Endothelial cell of umbilical vein (primary cell): ENCODE measurements around the gene CRYZL1. TPM values are rescaled to one million over a fixed set of nuclear protein-coding genes. Genes with fewer than 3 reads are reported as not detected.

Source experiments
- BruUV-seq: library from RNA; stranded (reverse); fragments of 400-500 nt; replicated peaks from 2 replicates; lab custom pipeline; 2021; lab: Mats Ljungman, UMichigan
- CTCF ChIA-PET: fragments of 300-600, 350-600 bp; sonication (Branson Sonifier 250); formaldehyde crosslinking; loops from one replicate; lab custom pipeline; 2021; ENCODE audit warnings: antibody characterized with exemption, inconsistent platforms; lab: Charles Lee
- POLR2A ChIA-PET: fragments of 300-600, 350-600 bp; sonication (Branson Sonifier 250); formaldehyde crosslinking; loops from one replicate; lab custom pipeline; 2021; ENCODE audit warnings: antibody characterized with exemption, inconsistent platforms; lab: Charles Lee
- DNase-seq: peaks from one replicate; pipeline ENCODE4 v3.0.0-alpha.2; 2011; ENCODE audit warnings: low read depth, low spot score
- FAIRE-seq: peaks from 2 replicates; lab custom pipeline; 2011; peaks lifted over from hg19 to GRCh38; lab: Jason Lieb, UNC
- H2AFZ ChIP-seq: 2 replicates; pipeline ENCODE4 v1.6.0; 2012; ENCODE audit warnings: low read depth, low read length, control low read depth, inconsistent platforms
- H3K27ac ChIP-seq: 2 replicates; pipeline ENCODE4 v1.5.1; 2011; ENCODE audit warnings: low read depth, mild to moderate bottlenecking, control low read depth, low read length, moderate library complexity; ENCODE audit not compliant: insufficient read depth
- H3K27me3 ChIP-seq, 2 experiments: 2 replicates each; pipeline versions ENCODE4 v1.6.0 to v1.6.1; 2011; ENCODE audit warnings: low read length in 2 of 2, mixed read lengths in 1 of 2; ENCODE audit not compliant: control insufficient read depth in 2 of 2, insufficient read depth in 2 of 2
- H3K36me3 ChIP-seq, 2 experiments: 2 replicates in 1 of 2; 3 replicates in 1 of 2; pipeline ENCODE4 v1.5.1; 2011; ENCODE audit warnings: low read length in 2 of 2, mild to moderate bottlenecking in 1 of 2, moderate library complexity in 1 of 2; ENCODE audit not compliant: control insufficient read depth in 2 of 2, insufficient read depth in 2 of 2; ENCODE audit errors: extremely low read depth in 1 of 2
- H3K4me1 ChIP-seq: 3 replicates; pipeline ENCODE4 v1.5.1; 2011; ENCODE audit warnings: mild to moderate bottlenecking, low read length; ENCODE audit not compliant: control insufficient read depth, insufficient read depth; ENCODE audit errors: extremely low read depth
- H3K4me2 ChIP-seq: 2 replicates; pipeline ENCODE4 v1.6.1; 2011; ENCODE audit warnings: low read length, control low read depth, mixed read lengths; ENCODE audit not compliant: insufficient read depth
- H3K4me3 ChIP-seq, 3 experiments: fragments of 200-600 bp in 1 of 3; sonication (generic), shearing (Covaris generic) in 1 of 3; replicated peaks in 1 of 3; 2 replicates each; pipeline ENCODE4 v1.5.1; 2011 to 2016; ENCODE audit warnings: control low read depth in 3 of 3, low read length in 3 of 3, mild to moderate bottlenecking in 2 of 3, inconsistent platforms in 1 of 3, low read depth in 1 of 3, moderate library complexity in 1 of 3; ENCODE audit not compliant: insufficient read depth in 1 of 3
- H3K79me2 ChIP-seq: 2 replicates; pipeline ENCODE4 v1.6.0; 2012; ENCODE audit warnings: low read length, inconsistent platforms; ENCODE audit not compliant: control insufficient read depth, insufficient read depth
- H3K9ac ChIP-seq: replicated peaks from 2 replicates; pipeline ENCODE3; 2011; ENCODE audit warnings: low read length, control low read depth; ENCODE audit not compliant: insufficient read depth; ENCODE audit errors: extremely low read depth
- H3K9me1 ChIP-seq: replicated peaks from 3 replicates; pipeline ENCODE4 v1.6.0; 2011; ENCODE audit warnings: mild to moderate bottlenecking, low read length; ENCODE audit not compliant: control insufficient read depth, insufficient read depth; ENCODE audit errors: extremely low read depth
- H3K9me3 ChIP-seq: replicated peaks from 2 replicates; pipeline ENCODE4 v1.5.1; 2012; ENCODE audit warnings: low read length, inconsistent platforms; ENCODE audit not compliant: control insufficient read depth, insufficient read depth
- H4K20me1 ChIP-seq: replicated peaks from 2 replicates; pipeline ENCODE3; 2011; ENCODE audit warnings: mild to moderate bottlenecking, low read length; ENCODE audit not compliant: control insufficient read depth, insufficient read depth; ENCODE audit errors: extremely low read depth
- CTCF ChIP-seq, 2 donors: IDR thresholded peaks; 1 replicate in 1 of 2; 2 replicates in 1 of 2; pipeline ENCODE4 v1.5.1; 2011; ENCODE audit warnings: low read length in 2 of 2, mild to moderate bottlenecking in 2 of 2, moderate library complexity in 2 of 2, control low read depth in 1 of 2, inconsistent platforms in 1 of 2, low read depth in 1 of 2; ENCODE audit not compliant: insufficient read depth in 1 of 2; ENCODE audit errors: extremely low read depth in 1 of 2
- EZH2 ChIP-seq: IDR thresholded peaks from 2 replicates; pipeline ENCODE4 v1.6.1; 2012; ENCODE audit warnings: borderline replicate concordance, low read depth, mild to moderate bottlenecking, moderate library complexity, low read length, inconsistent platforms; ENCODE audit not compliant: severe bottlenecking
- FOS ChIP-seq: IDR thresholded peaks from 2 replicates; pipeline ENCODE4 v1.6.1; 2011; ENCODE audit warnings: mild to moderate bottlenecking, low read length, moderate library complexity, borderline replicate concordance; ENCODE audit not compliant: insufficient read depth
- GATA2 ChIP-seq: IDR thresholded peaks from 2 replicates; pipeline ENCODE4 v1.7.0; 2011; ENCODE audit warnings: low read depth, mild to moderate bottlenecking, moderate library complexity, mixed read lengths, low read length; ENCODE audit not compliant: insufficient read length, insufficient read depth
- JUN ChIP-seq: IDR thresholded peaks from 2 replicates; pipeline ENCODE4 v1.6.1; 2011; ENCODE audit warnings: borderline replicate concordance, low read depth; ENCODE audit not compliant: insufficient read length, insufficient read depth
- MYC ChIP-seq: IDR thresholded peaks from one replicate; pipeline ENCODE4 v1.6.1; 2011; ENCODE audit warnings: mild to moderate bottlenecking, low read depth, low read length
- POLR2A ChIP-seq: IDR thresholded peaks from 2 replicates; pipeline ENCODE4 v1.6.1; 2012; ENCODE audit warnings: low read depth, mild to moderate bottlenecking, control low read depth, low read length
- POLR2AphosphoS5 ChIP-seq: IDR thresholded peaks from 2 replicates; pipeline ENCODE4 v1.6.1; 2012; ENCODE audit warnings: low read depth, mild to moderate bottlenecking, control low read depth, low read length, moderate library complexity; ENCODE audit not compliant: insufficient read depth
- dilution Hi-C: fragments of 300-500 bp; cut with MboI; formaldehyde crosslinking; loops from one replicate; pipeline ENCODE4 v1.15.0; 2019; ENCODE audit warnings: low sequenced_read_pairs; ENCODE audit not compliant: extremely low pct_ligation_motif_present
- intact Hi-C: fragments of 100-400 bp; cut with micrococcal nuclease; formaldehyde crosslinking; loops from one replicate; pipeline ENCODE4 v1.10.0; 2022
- polyA plus RNA-seq, 4 experiments: library from polyadenylated mRNA; depleted of rRNA in 3 of 4; stranded (reverse) in 3 of 4; unstranded in 1 of 4; fragments of >200 nt; gene quantifications; 2 replicates each; pipeline versions ENCODE4 v1.2.1 to v1.2.3, GENCODE V29; 2011 to 2012; ENCODE audit warnings: missing spikeins in 1 of 4
- total RNA-seq: library from RNA; stranded (reverse); gene quantifications from 2 replicates; pipeline ENCODE4 v1.2.3, GENCODE V29; 2021
- TF ChIP-seq, protein P1 (sequence below): IDR thresholded peaks from 2 replicates; pipeline ENCODE4 v1.6.1; 2011; ENCODE audit not compliant: insufficient read depth, insufficient read length

The CRYZL1 gene
- total and polyA plus RNA-seq, 2 donors (not counting 3 experiments of a cell fraction or from before 2014, with no cell fraction given), result 26.4 to 42.1 TPM

DNA sequence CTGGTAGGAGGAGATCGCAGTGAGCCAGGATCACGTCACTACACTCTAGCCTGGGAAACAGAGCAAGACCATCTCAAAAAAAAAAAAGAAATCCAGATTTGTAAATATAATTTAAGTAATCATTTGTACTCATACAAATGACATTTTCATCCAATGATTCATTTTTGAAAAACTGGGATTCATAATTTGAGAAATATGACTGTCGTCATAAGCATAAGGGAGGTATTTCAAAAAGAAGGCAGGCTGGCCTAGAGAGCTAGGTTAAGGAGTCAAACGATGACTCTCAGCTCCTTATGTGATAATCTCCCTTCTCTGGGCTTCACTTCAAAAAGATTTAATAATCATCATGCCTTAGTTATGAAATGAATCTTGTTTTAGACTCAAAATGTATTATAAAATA, 101.9 kb downstream of the CRYZL1 start:
- TF ChIP-seq CTCF (IDR thresholded peaks at IDR 0.05; ENCODE audit: extremely low read depth in 1 of 2, insufficient read depth in 1 of 2, low read depth in 1 of 2, low read length in 2 of 2) (no peak), JUN (no peak), FOS (no peak), MYC (no peak), EZH2 (no peak), POLR2A (no peak), GATA2 (no peak), POLR2AphosphoS5 (no peak)
- TF ChIP-seq, protein P1, sequence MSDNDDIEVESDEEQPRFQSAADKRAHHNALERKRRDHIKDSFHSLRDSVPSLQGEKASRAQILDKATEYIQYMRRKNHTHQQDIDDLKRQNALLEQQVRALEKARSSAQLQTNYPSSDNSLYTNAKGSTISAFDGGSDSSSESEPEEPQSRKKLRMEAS, result no peak
- Histone ChIP-seq H3K9me3 (no peaks in the 10 kb centered on the region), H3K36me3 (peaks cover 1 to 7% of the 10 kb centered on the region in 2 experiments), H3K4me2 (no peak overlapping the region), H3K4me3 (no peak overlapping the region), H3K9ac (no peak overlapping the region), H3K9me1 (no peaks in the 10 kb centered on the region), H4K20me1 (peaks cover 7% of the 10 kb centered on the region), H3K27me3 (no peaks in the 10 kb centered on the region), H3K4me1 (peaks cover 16% of the 10 kb centered on the region), H3K27ac (no peak overlapping the region), H3K79me2 (peaks cover 54% of the 10 kb centered on the region), H2AFZ (no peak overlapping the region)
- intact Hi-C loops, result loop anchor here (5.0 kb wide), 1 partner anchor 68 kb away; no protein-coding TSS in a partner anchor
- dilution Hi-C loops, result no loop called here
- DNase-seq, result no peak
- no TSS peak for BruUV-seq
- CTCF ChIA-PET, result no interaction called here
- no peak for FAIRE-seq
- POLR2A ChIA-PET, result interaction anchor here (0.6 kb wide), 1 partner anchor 55 kb away, joined by 4 read pairs; no protein-coding TSS in a partner anchor

Other genes starting within 250 kb of the CRYZL1 start
- gene IFNGR2, start 238.3 kb downstream of the CRYZL1 start, total RNA-seq, result 46.1 and 47.3 TPM in 2 replicates
- gene IFNGR2, start 238.3 kb downstream of the CRYZL1 start, polyA plus RNA-seq, result 44.2 and 55.3 TPM in 2 replicates
- gene TMEM50B, start 161.8 kb downstream of the CRYZL1 start, total RNA-seq, result 29.3 and 29.7 TPM in 2 replicates
- 17.3 and 25.1 TPM in 2 replicates for gene TMEM50B, start 161.8 kb downstream of the CRYZL1 start, polyA plus RNA-seq
- 0.82 and 1.0 TPM in 2 replicates for gene DNAJC28, start 150.0 kb downstream of the CRYZL1 start, total RNA-seq
- 0.19 and 0.32 TPM in 2 replicates for gene DNAJC28, start 150.0 kb downstream of the CRYZL1 start, polyA plus RNA-seq
- gene GART, start 99.6 kb downstream of the CRYZL1 start, total RNA-seq, result 98.7 and 112 TPM in 2 replicates
- gene GART, start 99.6 kb downstream of the CRYZL1 start, polyA plus RNA-seq, result 8.7 and 12.0 TPM in 2 replicates
- gene SON, start 98.7 kb downstream of the CRYZL1 start, total RNA-seq, result 297 and 304 TPM in 2 replicates
- 83.1 and 107 TPM in 2 replicates for gene SON, start 98.7 kb downstream of the CRYZL1 start, polyA plus RNA-seq
- gene DONSON, start 53.1 kb downstream of the CRYZL1 start, total RNA-seq, result 25.7 and 29.4 TPM in 2 replicates
- gene DONSON, start 53.1 kb downstream of the CRYZL1 start, polyA plus RNA-seq, result 12.1 and 14.3 TPM in 2 replicates
- gene ITSN1, start 760 bp upstream of the CRYZL1 start, total RNA-seq, result 86.8 and 91.9 TPM in 2 replicates
- gene ITSN1, start 760 bp upstream of the CRYZL1 start, polyA plus RNA-seq, result 62.1 and 72.2 TPM in 2 replicates